OCI-LY7 (cell line): ENCODE measurements around the gene CPTP. TPM values are rescaled to one million over a fixed set of nuclear protein-coding genes. Genes with fewer than 3 reads are reported as not detected.

Source experiments
- BruUV-seq: library from RNA; stranded (reverse); fragments of 400-500 nt; replicated peaks from 2 replicates; lab custom pipeline; 2021; lab: Mats Ljungman, UMichigan
- CTCF ChIA-PET: fragments of 300-600 bp; sonication (Branson Sonifier 250); formaldehyde crosslinking; loops from one replicate; lab custom pipeline; 2022; ENCODE audit warnings: antibody characterized with exemption; ENCODE audit not compliant: unreplicated experiment; lab: Charles Lee
- POLR2A ChIA-PET: fragments of 300-600 bp; sonication (Branson Sonifier 250); formaldehyde crosslinking; loops from one replicate; lab custom pipeline; 2022; ENCODE audit warnings: antibody characterized with exemption; lab: Charles Lee
- DNase-seq: peaks from one replicate; pipeline ENCODE4 v3.0.0-alpha.2; 2015; ENCODE audit warnings: low spot score
- H2AFZ ChIP-seq: fragments of 200-600 bp; sonication (generic), shearing (Covaris generic); 2 replicates; pipeline ENCODE4 v1.6.1; 2014; ENCODE audit warnings: mild to moderate bottlenecking, antibody characterized with exemption, low read length, moderate library complexity
- H3K27ac ChIP-seq: fragments of 200-600 bp; sonication (generic); 2 replicates; pipeline ENCODE4 v1.5.1; 2014; ENCODE audit warnings: mixed run types, low read depth, mild to moderate bottlenecking, moderate library complexity, low read length, inconsistent platforms; ENCODE audit not compliant: poor library complexity, severe bottlenecking
- H3K36me3 ChIP-seq: fragments of 200-600 bp; sonication (generic); 2 replicates; pipeline ENCODE4 v1.6.1; 2014; ENCODE audit warnings: mild to moderate bottlenecking, antibody characterized with exemption, low read length, moderate library complexity, mixed read lengths; ENCODE audit not compliant: insufficient read depth
- H3K4me1 ChIP-seq: fragments of 200-600 bp; sonication (generic); 2 replicates; pipeline ENCODE4 v1.5.1; 2014; ENCODE audit warnings: mild to moderate bottlenecking, low read length; ENCODE audit not compliant: insufficient read depth, poor library complexity, severe bottlenecking
- H3K4me2 ChIP-seq: fragments of 200-600 bp; sonication (generic); 2 replicates; pipeline ENCODE4 v1.6.1; 2014; ENCODE audit warnings: mild to moderate bottlenecking, low read length
- H3K4me3 ChIP-seq: fragments of 200-600 bp; sonication (generic); 2 replicates; pipeline ENCODE4 v1.5.1; 2014; ENCODE audit warnings: mild to moderate bottlenecking, low read depth, low read length; ENCODE audit not compliant: poor library complexity, severe bottlenecking
- H3K79me2 ChIP-seq: fragments of 200-600 bp; sonication (generic); 2 replicates; pipeline ENCODE4 v1.6.1; 2016; ENCODE audit warnings: low read depth, mild to moderate bottlenecking, low read length, moderate library complexity, mixed read lengths; ENCODE audit not compliant: insufficient read depth
- H3K9me2 ChIP-seq: fragments of 200-600 bp; sonication (generic); 2 replicates; pipeline ENCODE4 v1.6.1; 2016; ENCODE audit warnings: mild to moderate bottlenecking, low read length, mixed read lengths; ENCODE audit not compliant: insufficient read depth
- H3K9me3 ChIP-seq: fragments of 200-600 bp; sonication (generic); 2 replicates; pipeline ENCODE4 v1.6.1; 2014; ENCODE audit warnings: mild to moderate bottlenecking, mixed run types, low read length, mixed read lengths
- H4K20me1 ChIP-seq: fragments of 200-600 bp; sonication (generic); 2 replicates; pipeline ENCODE4 v1.6.1; 2014; ENCODE audit warnings: mild to moderate bottlenecking, antibody characterized with exemption, low read length, moderate library complexity, mixed read lengths; ENCODE audit not compliant: insufficient read depth
- EZH2phosphoT487 ChIP-seq: fragments of 200-600 bp; sonication (generic); IDR thresholded peaks from 2 replicates; pipeline ENCODE4 v1.6.1; 2018; ENCODE audit warnings: low read depth, borderline replicate concordance, mild to moderate bottlenecking, mixed run types, antibody characterized with exemption, low read length, moderate library complexity, mixed read lengths
- intact Hi-C: fragments of 100-400 bp; cut with micrococcal nuclease; formaldehyde crosslinking; loops from one replicate; pipeline ENCODE4 v1.10.0; 2022; ENCODE audit not compliant: unreplicated experiment
- total RNA-seq, 2 experiments: library from RNA; depleted of rRNA in 1 of 2; stranded (reverse); fragments of >200 nt in 1 of 2; shearing (Covaris generic) in 1 of 2; gene quantifications; 2 replicates each; pipeline ENCODE4 v1.2.3, GENCODE V29; 2014 to 2022
- TF ChIP-seq, protein P1 (sequence below): fragments of 200-600 bp; sonication (generic); conservative IDR thresholded peaks from 2 replicates; pipeline ENCODE4 v1.5.1; 2014; ENCODE audit warnings: mild to moderate bottlenecking, antibody characterized with exemption, low read length, moderate library complexity, mixed read lengths

CPTP gene
- total RNA-seq, 2 experiments from 2014 or later = 16.6 to 20.6 TPM

GRCh38 chr1:1356166-1356795 lies 31.7 kb downstream of the CPTP start:
- Histone ChIP-seq H3K4me3 (no peak overlapping the region), H3K79me2 (no peaks in the 10 kb centered on the region), H3K4me1 (peaks cover 21% of the 10 kb centered on the region), H2AFZ (no peak overlapping the region), H3K36me3 (no peaks in the 10 kb centered on the region), H3K9me2 (no peaks in the 10 kb centered on the region), H4K20me1 (no peaks in the 10 kb centered on the region), H3K4me2 (no peak overlapping the region), H3K27ac (no peak overlapping the region), H3K9me3 (no peaks in the 10 kb centered on the region)
- no TSS peak for BruUV-seq
- TF ChIP-seq, protein P1, sequence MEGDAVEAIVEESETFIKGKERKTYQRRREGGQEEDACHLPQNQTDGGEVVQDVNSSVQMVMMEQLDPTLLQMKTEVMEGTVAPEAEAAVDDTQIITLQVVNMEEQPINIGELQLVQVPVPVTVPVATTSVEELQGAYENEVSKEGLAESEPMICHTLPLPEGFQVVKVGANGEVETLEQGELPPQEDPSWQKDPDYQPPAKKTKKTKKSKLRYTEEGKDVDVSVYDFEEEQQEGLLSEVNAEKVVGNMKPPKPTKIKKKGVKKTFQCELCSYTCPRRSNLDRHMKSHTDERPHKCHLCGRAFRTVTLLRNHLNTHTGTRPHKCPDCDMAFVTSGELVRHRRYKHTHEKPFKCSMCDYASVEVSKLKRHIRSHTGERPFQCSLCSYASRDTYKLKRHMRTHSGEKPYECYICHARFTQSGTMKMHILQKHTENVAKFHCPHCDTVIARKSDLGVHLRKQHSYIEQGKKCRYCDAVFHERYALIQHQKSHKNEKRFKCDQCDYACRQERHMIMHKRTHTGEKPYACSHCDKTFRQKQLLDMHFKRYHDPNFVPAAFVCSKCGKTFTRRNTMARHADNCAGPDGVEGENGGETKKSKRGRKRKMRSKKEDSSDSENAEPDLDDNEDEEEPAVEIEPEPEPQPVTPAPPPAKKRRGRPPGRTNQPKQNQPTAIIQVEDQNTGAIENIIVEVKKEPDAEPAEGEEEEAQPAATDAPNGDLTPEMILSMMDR = no peak
- no peak for TF ChIP-seq EZH2phosphoT487
- POLR2A ChIA-PET = no interaction called here
- CTCF ChIA-PET = no interaction called here
- no peak for DNase-seq
- intact Hi-C loops = no loop called here

- CTCF ChIA-PET = no interaction called here
Observed at GRCh38 chr1:1356796-1357401, 32.3 kb downstream of the CPTP start.

More at GRCh38 chr1:1356796-1357401, 32.3 kb downstream of the CPTP start:
- H3K4me1 ChIP-seq = peaks cover 16% of the 10 kb centered on the region
- BruUV-seq = no TSS peak
- no peaks in the 10 kb centered on the region for H4K20me1 ChIP-seq
- no peak overlapping the region for H3K4me2 ChIP-seq
- POLR2A ChIA-PET = no interaction called here
- no peak for DNase-seq
- intact Hi-C loops = no loop called here
- no peaks in the 10 kb centered on the region for H3K79me2 ChIP-seq
- H2AFZ ChIP-seq = no peak overlapping the region
- TF ChIP-seq, protein P1 = no peak
- TF ChIP-seq EZH2phosphoT487 = no peak
- no peaks in the 10 kb centered on the region for H3K36me3 ChIP-seq
- no peaks in the 10 kb centered on the region for H3K9me2 ChIP-seq
- no peak overlapping the region for H3K27ac ChIP-seq
- H3K4me3 ChIP-seq = no peak overlapping the region
- no peaks in the 10 kb centered on the region for H3K9me3 ChIP-seq
